ENCODE measurements around the gene CLSTN3. TPM values are rescaled to one million over a fixed set of nuclear protein-coding genes. Genes with fewer than 3 reads are reported as not detected.

CLSTN3 gene
- total and polyA plus RNA-seq, 2 of the 13 experiments (the other 11 are each of a cell fraction or from before 2014, with no cell fraction given): 26.2 to 94.1 TPM

DNA sequence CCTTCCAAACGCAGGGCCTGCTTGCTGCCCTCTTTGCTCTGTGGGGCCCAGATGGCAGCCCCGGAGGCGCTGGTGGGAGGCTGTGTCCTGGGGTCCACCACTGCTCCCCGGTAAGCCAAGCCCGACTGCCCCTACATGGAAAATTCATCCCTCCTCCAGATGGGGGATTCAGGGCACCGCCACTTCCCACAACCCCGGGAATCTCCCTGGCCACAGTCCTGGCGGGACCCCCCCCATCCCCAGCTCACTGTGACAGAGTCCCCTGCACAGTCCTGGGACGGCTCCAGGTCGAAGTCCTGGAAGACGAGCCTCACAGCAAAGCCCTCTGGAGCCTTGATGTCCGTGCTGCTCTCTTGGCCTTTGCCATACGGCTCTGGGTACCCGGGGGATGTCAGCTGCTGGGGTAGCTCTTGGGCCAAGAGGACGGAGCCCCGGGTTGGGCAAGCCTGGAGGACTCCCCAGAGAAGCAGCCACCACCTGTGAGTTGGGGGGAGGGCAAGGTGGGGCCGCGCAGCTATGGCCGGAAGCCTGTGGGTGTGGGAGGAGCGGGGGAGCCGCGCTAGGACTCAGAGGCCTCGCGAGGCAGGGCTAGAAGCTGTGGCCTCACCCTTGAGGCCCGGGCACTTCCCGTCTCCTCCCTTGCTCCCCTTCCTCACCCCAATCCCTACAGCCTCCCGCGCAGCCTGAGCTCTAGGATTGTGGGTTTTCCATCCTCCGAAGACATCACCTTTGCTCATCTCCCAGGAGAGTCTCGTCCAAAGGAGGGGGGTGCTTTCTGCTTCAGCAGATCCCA, 22.0 kb upstream of the CLSTN3 start (continued):
- TF ChIP-seq, protein P1, sequence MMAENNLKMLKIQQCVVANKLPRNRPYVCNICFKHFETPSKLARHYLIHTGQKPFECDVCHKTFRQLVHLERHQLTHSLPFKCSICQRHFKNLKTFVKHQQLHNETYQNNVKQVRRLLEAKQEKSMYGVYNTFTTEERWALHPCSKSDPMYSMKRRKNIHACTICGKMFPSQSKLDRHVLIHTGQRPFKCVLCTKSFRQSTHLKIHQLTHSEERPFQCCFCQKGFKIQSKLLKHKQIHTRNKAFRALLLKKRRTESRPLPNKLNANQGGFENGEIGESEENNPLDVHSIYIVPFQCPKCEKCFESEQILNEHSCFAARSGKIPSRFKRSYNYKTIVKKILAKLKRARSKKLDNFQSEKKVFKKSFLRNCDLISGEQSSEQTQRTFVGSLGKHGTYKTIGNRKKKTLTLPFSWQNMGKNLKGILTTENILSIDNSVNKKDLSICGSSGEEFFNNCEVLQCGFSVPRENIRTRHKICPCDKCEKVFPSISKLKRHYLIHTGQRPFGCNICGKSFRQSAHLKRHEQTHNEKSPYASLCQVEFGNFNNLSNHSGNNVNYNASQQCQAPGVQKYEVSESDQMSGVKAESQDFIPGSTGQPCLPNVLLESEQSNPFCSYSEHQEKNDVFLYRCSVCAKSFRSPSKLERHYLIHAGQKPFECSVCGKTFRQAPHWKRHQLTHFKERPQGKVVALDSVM (CRISPR knock-in tag; IDR thresholded peaks at IDR 0.05): peak; percentile 81
- TF ChIP-seq CBFB (CRISPR knock-in tag; IDR thresholded peaks at IDR 0.05): 0 out of 2 replicates have a peak, but pooled peaks have one; percentile 52
- TF ChIP-seq, protein P2, sequence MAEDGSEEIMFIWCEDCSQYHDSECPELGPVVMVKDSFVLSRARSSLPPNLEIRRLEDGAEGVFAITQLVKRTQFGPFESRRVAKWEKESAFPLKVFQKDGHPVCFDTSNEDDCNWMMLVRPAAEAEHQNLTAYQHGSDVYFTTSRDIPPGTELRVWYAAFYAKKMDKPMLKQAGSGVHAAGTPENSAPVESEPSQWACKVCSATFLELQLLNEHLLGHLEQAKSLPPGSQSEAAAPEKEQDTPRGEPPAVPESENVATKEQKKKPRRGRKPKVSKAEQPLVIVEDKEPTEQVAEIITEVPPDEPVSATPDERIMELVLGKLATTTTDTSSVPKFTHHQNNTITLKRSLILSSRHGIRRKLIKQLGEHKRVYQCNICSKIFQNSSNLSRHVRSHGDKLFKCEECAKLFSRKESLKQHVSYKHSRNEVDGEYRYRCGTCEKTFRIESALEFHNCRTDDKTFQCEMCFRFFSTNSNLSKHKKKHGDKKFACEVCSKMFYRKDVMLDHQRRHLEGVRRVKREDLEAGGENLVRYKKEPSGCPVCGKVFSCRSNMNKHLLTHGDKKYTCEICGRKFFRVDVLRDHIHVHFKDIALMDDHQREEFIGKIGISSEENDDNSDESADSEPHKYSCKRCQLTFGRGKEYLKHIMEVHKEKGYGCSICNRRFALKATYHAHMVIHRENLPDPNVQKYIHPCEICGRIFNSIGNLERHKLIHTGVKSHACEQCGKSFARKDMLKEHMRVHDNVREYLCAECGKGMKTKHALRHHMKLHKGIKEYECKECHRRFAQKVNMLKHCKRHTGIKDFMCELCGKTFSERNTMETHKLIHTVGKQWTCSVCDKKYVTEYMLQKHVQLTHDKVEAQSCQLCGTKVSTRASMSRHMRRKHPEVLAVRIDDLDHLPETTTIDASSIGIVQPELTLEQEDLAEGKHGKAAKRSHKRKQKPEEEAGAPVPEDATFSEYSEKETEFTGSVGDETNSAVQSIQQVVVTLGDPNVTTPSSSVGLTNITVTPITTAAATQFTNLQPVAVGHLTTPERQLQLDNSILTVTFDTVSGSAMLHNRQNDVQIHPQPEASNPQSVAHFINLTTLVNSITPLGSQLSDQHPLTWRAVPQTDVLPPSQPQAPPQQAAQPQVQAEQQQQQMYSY (CRISPR knock-in tag; IDR thresholded peaks at IDR 0.05): peak; percentile 30; the same call in 1 of the 2 replicates
- TF ChIP-seq IRX3 (CRISPR knock-in tag; IDR thresholded peaks at IDR 0.05; ENCODE audit: borderline replicate concordance, low read depth): no peak
- peak; percentile 54 for TF ChIP-seq ASH2L (IDR thresholded peaks at IDR 0.05; ENCODE audit: insufficient read length, low read depth, low read length)
- peak; percentile 42; the same call in 1 of the 2 replicates for TF ChIP-seq E2F1 (CRISPR knock-in tag; IDR thresholded peaks at IDR 0.05)
- TF ChIP-seq, protein P3, sequence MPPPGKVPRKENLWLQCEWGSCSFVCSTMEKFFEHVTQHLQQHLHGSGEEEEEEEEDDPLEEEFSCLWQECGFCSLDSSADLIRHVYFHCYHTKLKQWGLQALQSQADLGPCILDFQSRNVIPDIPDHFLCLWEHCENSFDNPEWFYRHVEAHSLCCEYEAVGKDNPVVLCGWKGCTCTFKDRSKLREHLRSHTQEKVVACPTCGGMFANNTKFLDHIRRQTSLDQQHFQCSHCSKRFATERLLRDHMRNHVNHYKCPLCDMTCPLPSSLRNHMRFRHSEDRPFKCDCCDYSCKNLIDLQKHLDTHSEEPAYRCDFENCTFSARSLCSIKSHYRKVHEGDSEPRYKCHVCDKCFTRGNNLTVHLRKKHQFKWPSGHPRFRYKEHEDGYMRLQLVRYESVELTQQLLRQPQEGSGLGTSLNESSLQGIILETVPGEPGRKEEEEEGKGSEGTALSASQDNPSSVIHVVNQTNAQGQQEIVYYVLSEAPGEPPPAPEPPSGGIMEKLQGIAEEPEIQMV (CRISPR knock-in tag; IDR thresholded peaks at IDR 0.05; ENCODE audit: low read depth): 0 out of 2 replicates have a peak, but pooled peaks have one; percentile 16
- TF ChIP-seq ZFY (CRISPR knock-in tag; IDR thresholded peaks at IDR 0.05): peak; percentile 70
- peak; percentile 41; the same call in 1 of the 2 replicates for TF ChIP-seq HDAC2 (CRISPR knock-in tag; IDR thresholded peaks at IDR 0.05)
- TF ChIP-seq CAMTA2 (CRISPR knock-in tag; IDR thresholded peaks at IDR 0.05; ENCODE audit: borderline replicate concordance): no peak
- TF ChIP-seq IKZF5 (CRISPR knock-in tag; IDR thresholded peaks at IDR 0.05): peak; percentile 64; the same call in 1 of the 2 replicates
- peak; percentile 47; the same call in 1 of the 2 replicates for TF ChIP-seq MEIS2 (CRISPR knock-in tag; IDR thresholded peaks at IDR 0.05)
- 0 out of 2 replicates have a peak, but pooled peaks have one; percentile 62 for TF ChIP-seq HNRNPL (IDR thresholded peaks at IDR 0.05; ENCODE audit: low read depth, low read length)
- TF ChIP-seq CBX5 (CRISPR knock-in tag; IDR thresholded peaks at IDR 0.05; ENCODE audit: borderline replicate concordance): 0 out of 2 replicates have a peak, but pooled peaks have one; percentile 17
- TF ChIP-seq ZNF839 (CRISPR knock-in tag; IDR thresholded peaks at IDR 0.05; ENCODE audit: borderline replicate concordance): 0 out of 2 replicates have a peak, but pooled peaks have one; percentile 75
- peak; percentile 70 for TF ChIP-seq SALL1 (CRISPR knock-in tag; IDR thresholded peaks at IDR 0.05)
- TF ChIP-seq MAZ (IDR thresholded peaks at IDR 0.05; ENCODE audit: borderline replicate concordance, low read depth, low read length): no peak
- no peak for TF ChIP-seq MAZ (CRISPR knock-in tag; IDR thresholded peaks at IDR 0.05; ENCODE audit: low read depth)

All from HepG2 (cell line).